ENCODE measurements around the gene SPATA18. TPM values are rescaled to one million over a fixed set of nuclear protein-coding genes. Genes with fewer than 3 reads are reported as not detected.

The SPATA18 gene
- total RNA-seq, 1 donor from 2014 or later = 1.6 TPM

DNA sequence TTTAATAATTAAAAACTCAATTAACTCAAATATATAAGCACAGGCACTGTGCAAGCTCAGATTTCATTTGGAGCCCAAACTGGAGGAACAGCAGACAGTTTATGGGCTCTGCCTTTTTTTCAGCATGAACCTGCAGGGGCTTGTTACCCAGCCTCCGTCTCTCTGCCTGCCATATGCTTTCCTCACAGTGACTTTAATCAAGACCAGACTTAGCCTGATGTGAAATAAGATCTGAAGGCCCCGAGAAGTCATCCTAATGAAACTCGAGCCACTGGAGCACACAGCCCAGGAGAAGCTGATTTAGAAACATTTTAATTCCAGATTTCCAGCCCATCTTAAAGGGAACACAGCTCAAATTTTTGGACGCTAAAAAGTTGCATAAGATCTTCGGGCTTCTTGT lies 55.6 kb downstream of the SPATA18 start:
- no peak overlapping the region for H3K27ac ChIP-seq (replicated peaks)
- intact Hi-C loops (cut with micrococcal nuclease) = no loop called here
- no peaks in the 10 kb centered on the region for H3K36me3 ChIP-seq
- DNase-seq = no peak
- H3K9me3 ChIP-seq (replicated peaks) = peaks cover 4% of the 10 kb centered on the region
- H3K27me3 ChIP-seq (ENCODE audit: low read depth) = peaks cover 17% of the 10 kb centered on the region
- H3K4me3 ChIP-seq = no peak overlapping the region
- TF ChIP-seq, protein P1, sequence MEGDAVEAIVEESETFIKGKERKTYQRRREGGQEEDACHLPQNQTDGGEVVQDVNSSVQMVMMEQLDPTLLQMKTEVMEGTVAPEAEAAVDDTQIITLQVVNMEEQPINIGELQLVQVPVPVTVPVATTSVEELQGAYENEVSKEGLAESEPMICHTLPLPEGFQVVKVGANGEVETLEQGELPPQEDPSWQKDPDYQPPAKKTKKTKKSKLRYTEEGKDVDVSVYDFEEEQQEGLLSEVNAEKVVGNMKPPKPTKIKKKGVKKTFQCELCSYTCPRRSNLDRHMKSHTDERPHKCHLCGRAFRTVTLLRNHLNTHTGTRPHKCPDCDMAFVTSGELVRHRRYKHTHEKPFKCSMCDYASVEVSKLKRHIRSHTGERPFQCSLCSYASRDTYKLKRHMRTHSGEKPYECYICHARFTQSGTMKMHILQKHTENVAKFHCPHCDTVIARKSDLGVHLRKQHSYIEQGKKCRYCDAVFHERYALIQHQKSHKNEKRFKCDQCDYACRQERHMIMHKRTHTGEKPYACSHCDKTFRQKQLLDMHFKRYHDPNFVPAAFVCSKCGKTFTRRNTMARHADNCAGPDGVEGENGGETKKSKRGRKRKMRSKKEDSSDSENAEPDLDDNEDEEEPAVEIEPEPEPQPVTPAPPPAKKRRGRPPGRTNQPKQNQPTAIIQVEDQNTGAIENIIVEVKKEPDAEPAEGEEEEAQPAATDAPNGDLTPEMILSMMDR (IDR thresholded peaks at IDR 0.05; ENCODE audit: borderline replicate concordance) = no peak
- H3K4me1 ChIP-seq = no peaks in the 10 kb centered on the region

GRCh38 chr4:52107336-52107735 lies 56.2 kb downstream of the SPATA18 start:
- Histone ChIP-seq H3K27ac (replicated peaks) (no peak overlapping the region), H3K36me3 (no peaks in the 10 kb centered on the region), H3K4me3 (no peak overlapping the region), H3K9me3 (replicated peaks) (peaks cover 4% of the 10 kb centered on the region), H3K27me3 (ENCODE audit: low read depth) (peaks cover 17% of the 10 kb centered on the region), H3K4me1 (no peaks in the 10 kb centered on the region)
- DNase-seq = no peak
- TF ChIP-seq, protein P1 (IDR thresholded peaks at IDR 0.05; ENCODE audit: borderline replicate concordance) = no peak
- intact Hi-C loops (cut with micrococcal nuclease) = no loop called here

- Histone ChIP-seq H3K27ac (replicated peaks) (no peak overlapping the region), H3K9me3 (replicated peaks) (peaks cover 4% of the 10 kb centered on the region), H3K4me3 (no peak overlapping the region), H3K36me3 (no peaks in the 10 kb centered on the region), H3K27me3 (ENCODE audit: low read depth) (peaks cover 17% of the 10 kb centered on the region), H3K4me1 (no peaks in the 10 kb centered on the region)
- intact Hi-C loops (cut with micrococcal nuclease) = no loop called here
- DNase-seq = no peak
- TF ChIP-seq, protein P1 (IDR thresholded peaks at IDR 0.05; ENCODE audit: borderline replicate concordance) = no peak
These were observed 56.6 kb downstream of the SPATA18 start for GRCh38 chr4:52107745-52108144.

GRCh38 chr4:52110171-52110570 lies 59.1 kb downstream of the SPATA18 start:
- peaks cover 4% of the 10 kb centered on the region for H3K9me3 ChIP-seq (replicated peaks)
- no peak overlapping the region for H3K4me3 ChIP-seq
- DNase-seq = no peak
- H3K4me1 ChIP-seq = no peaks in the 10 kb centered on the region
- no peak overlapping the region for H3K27ac ChIP-seq (replicated peaks)
- TF ChIP-seq, protein P1 (IDR thresholded peaks at IDR 0.05; ENCODE audit: borderline replicate concordance) = no peak
- H3K36me3 ChIP-seq = no peaks in the 10 kb centered on the region
- intact Hi-C loops (cut with micrococcal nuclease) = no loop called here
- H3K27me3 ChIP-seq (ENCODE audit: low read depth) = peaks cover 17% of the 10 kb centered on the region

DNA sequence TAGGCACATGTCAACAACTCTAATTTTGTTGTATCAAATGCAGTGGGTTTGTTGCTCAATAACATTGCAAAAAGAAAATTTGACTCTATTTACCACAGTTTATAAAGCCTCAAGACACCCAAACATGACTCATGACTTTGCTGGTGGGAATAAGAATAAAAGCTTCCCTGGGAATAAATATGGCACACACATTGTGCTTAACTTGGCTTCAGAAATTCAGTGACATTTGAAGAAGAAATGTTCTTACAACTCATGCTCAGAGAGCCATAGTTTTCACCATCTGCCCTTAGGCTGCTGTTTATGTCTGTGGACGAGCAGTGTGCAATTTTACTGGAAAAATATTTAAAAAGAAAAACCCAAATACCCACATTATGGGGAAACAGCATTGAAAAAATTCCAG lies 60.9 kb downstream of the SPATA18 start:
- H3K4me3 ChIP-seq = no peak overlapping the region
- H3K27me3 ChIP-seq (ENCODE audit: low read depth) = peaks cover 24% of the 10 kb centered on the region
- no peak for DNase-seq
- H3K9me3 ChIP-seq (replicated peaks) = peaks cover 4% of the 10 kb centered on the region
- no peaks in the 10 kb centered on the region for H3K4me1 ChIP-seq
- TF ChIP-seq, protein P1 (IDR thresholded peaks at IDR 0.05; ENCODE audit: borderline replicate concordance) = no peak
- H3K27ac ChIP-seq (replicated peaks) = no peak overlapping the region
- H3K36me3 ChIP-seq = no peaks in the 10 kb centered on the region
- intact Hi-C loops (cut with micrococcal nuclease) = no loop called here

DNA sequence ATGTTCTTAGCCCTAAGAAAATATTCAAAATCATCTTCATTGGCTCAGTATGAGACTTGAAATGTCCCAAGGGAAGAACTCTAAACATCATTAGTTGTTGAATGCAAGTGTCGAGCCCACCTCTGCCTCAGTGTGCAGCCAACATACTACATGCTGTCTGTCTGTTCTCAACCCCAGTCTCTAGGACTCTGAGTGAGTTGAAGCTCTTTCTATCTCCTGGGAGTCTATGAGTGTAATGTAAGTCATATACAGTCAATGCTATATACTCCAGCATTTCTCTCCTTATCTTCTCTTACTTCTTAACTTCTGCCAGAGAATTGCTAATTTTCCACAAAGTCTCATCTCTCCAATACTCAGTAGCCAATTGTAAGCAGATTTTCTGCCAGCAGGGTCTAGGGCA lies 61.3 kb downstream of the SPATA18 start:
- no peaks in the 10 kb centered on the region for H3K4me1 ChIP-seq
- DNase-seq = no peak
- intact Hi-C loops (cut with micrococcal nuclease) = no loop called here
- H3K4me3 ChIP-seq = no peak overlapping the region
- no peak overlapping the region for H3K27ac ChIP-seq (replicated peaks)
- H3K36me3 ChIP-seq = no peaks in the 10 kb centered on the region
- TF ChIP-seq, protein P1 (IDR thresholded peaks at IDR 0.05; ENCODE audit: borderline replicate concordance) = no peak
- peaks cover 4% of the 10 kb centered on the region for H3K9me3 ChIP-seq (replicated peaks)
- H3K27me3 ChIP-seq (ENCODE audit: low read depth) = peaks cover 24% of the 10 kb centered on the region
